MCF 10A (cell line): ENCODE data around the gene USP40. TPM values are rescaled to one million over a fixed set of nuclear protein-coding genes. Genes with fewer than 3 reads are reported as not detected.

Experiments
- BruUV-seq: library from RNA; stranded (reverse); fragments of 400-500 nt; replicated peaks from 2 replicates; lab custom pipeline; 2021; lab: Mats Ljungman, UMichigan
- CTCF ChIA-PET: fragments of 300-600 bp; sonication (Branson Sonifier 250); formaldehyde crosslinking; extraction: SDS; loops from one replicate; lab custom pipeline; 2021; ENCODE audit warnings: antibody characterized with exemption, inconsistent platforms; lab: Yijun Ruan, JAX
- POLR2A ChIA-PET: fragments of 300-600, 350-650 bp; sonication (Branson Sonifier 250); formaldehyde crosslinking; extraction: SDS; loops from one replicate; lab custom pipeline; 2020; ENCODE audit warnings: antibody characterized with exemption, inconsistent platforms; lab: Yijun Ruan, JAX
- DNase-seq: peaks from one replicate; pipeline ENCODE4 v3.0.0-alpha.2; 2018; ENCODE audit not compliant: unreplicated experiment
- H3K27ac Mint-ChIP-seq: one replicate; pipeline ENCODE4 v1.8.0; 2022; ENCODE audit warnings: mild to moderate bottlenecking, low read depth, mixed read lengths; ENCODE audit not compliant: unreplicated experiment
- H3K27me3 Mint-ChIP-seq: one replicate; pipeline ENCODE4 v1.8.0; 2022; ENCODE audit warnings: mixed read lengths; ENCODE audit not compliant: insufficient read depth, unreplicated experiment
- H3K36me3 Mint-ChIP-seq: one replicate; pipeline ENCODE4 v1.8.0; 2022; ENCODE audit warnings: mild to moderate bottlenecking, moderate library complexity, mixed read lengths; ENCODE audit not compliant: insufficient read depth, unreplicated experiment
- H3K4me1 Mint-ChIP-seq: one replicate; pipeline ENCODE4 v1.8.0; 2022; ENCODE audit warnings: mixed read lengths; ENCODE audit not compliant: insufficient read depth, unreplicated experiment
- H3K4me3 Mint-ChIP-seq: one replicate; pipeline ENCODE4 v1.8.0; 2022; ENCODE audit warnings: mild to moderate bottlenecking, moderate library complexity, mixed read lengths; ENCODE audit not compliant: unreplicated experiment
- H3K9me3 Mint-ChIP-seq: one replicate; pipeline ENCODE4 v1.8.0; 2022; ENCODE audit warnings: mixed read lengths; ENCODE audit not compliant: unreplicated experiment
- intact Hi-C: fragments of 100-400 bp; cut with micrococcal nuclease; formaldehyde crosslinking; loops from 2 replicates; pipeline ENCODE4 v1.14.1; 2022
- total RNA-seq: library from RNA; stranded (reverse); gene quantifications from 2 replicates; pipeline ENCODE4 v1.2.3, GENCODE V29; 2022
- TF ChIP-seq, protein P1 (sequence below): fragments of 200-600 bp; IDR thresholded peaks from one replicate; pipeline ENCODE4 v1.8.0; 2022; ENCODE audit warnings: antibody characterized with exemption, mild to moderate bottlenecking; ENCODE audit not compliant: unreplicated experiment

USP40 gene
- total RNA-seq, 1 experiment from 2014 or later, result 56.3 TPM

DNA sequence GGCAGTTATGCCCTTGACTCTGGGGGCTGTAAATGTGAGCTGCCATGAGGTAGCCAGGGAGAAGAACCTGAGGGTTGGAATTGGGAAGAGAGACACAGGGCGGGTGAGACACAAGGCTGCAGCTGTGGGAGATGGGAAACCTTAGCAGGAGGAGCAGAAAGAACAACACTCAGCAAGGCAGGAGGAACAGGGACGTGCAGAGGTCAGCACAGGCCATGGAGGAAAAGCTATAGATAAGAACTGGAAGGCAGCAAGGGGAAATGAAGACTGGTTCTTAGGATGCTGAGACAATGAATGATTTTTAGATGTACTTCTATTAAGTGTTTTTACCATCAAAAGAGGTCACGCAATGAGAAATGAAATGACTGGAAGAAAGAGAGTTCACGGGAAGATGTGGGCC lies 80.2 kb downstream of the USP40 start:
- Mint-ChIP-seq H3K9me3 (no peaks in the 10 kb centered on the region), H3K4me3 (peak overlapping the region; percentile 36), H3K27ac (peak overlapping the region; percentile 84), H3K4me1 (peaks cover 39% of the 10 kb centered on the region), H3K36me3 (peaks cover 63% of the 10 kb centered on the region), H3K27me3 (no peaks in the 10 kb centered on the region)
- intact Hi-C loops, result loop anchor here (2.0 to 5.0 kb wide), 2 partner anchors 226 to 346 kb away; partner anchors contain the start of gene UGT1A5
- ChIA-PET POLR2A (interaction anchor here (0.6 to 1.0 kb wide), 2 partner anchors 81 to 132 kb away, joined by 3 read pairs; partner anchors contain the start of genes DGKD and USP40), CTCF (no interaction called here)
- TF ChIP-seq, protein P1, sequence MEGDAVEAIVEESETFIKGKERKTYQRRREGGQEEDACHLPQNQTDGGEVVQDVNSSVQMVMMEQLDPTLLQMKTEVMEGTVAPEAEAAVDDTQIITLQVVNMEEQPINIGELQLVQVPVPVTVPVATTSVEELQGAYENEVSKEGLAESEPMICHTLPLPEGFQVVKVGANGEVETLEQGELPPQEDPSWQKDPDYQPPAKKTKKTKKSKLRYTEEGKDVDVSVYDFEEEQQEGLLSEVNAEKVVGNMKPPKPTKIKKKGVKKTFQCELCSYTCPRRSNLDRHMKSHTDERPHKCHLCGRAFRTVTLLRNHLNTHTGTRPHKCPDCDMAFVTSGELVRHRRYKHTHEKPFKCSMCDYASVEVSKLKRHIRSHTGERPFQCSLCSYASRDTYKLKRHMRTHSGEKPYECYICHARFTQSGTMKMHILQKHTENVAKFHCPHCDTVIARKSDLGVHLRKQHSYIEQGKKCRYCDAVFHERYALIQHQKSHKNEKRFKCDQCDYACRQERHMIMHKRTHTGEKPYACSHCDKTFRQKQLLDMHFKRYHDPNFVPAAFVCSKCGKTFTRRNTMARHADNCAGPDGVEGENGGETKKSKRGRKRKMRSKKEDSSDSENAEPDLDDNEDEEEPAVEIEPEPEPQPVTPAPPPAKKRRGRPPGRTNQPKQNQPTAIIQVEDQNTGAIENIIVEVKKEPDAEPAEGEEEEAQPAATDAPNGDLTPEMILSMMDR, result no peak
- BruUV-seq, result no TSS peak
- DNase-seq, result no peak

DNA sequence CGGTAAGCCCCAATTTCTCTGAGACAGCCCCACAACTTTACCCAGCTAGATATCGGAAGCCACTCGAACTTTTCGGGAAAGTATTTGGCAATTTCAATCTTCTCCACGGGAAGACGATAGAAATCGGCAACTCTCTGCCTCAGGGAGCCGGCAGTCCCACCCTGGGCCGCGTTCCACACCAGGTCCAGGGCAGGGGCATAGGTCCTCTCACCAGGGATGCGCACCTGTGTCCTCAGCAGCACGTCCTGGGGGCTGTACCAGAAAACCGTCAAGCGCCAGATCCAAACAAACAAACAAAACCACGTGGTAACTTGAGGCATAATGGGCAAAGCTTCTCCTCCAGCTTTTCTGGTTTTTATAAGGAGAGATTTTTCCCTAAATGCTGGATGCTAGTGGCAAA lies 80.9 kb downstream of the USP40 start:
- peaks cover 69% of the 10 kb centered on the region for H3K36me3 Mint-ChIP-seq
- intact Hi-C loops, result loop anchor here (2.0 to 5.0 kb wide), 2 partner anchors 227 to 347 kb away; partner anchors contain the start of gene UGT1A5
- peaks cover 36% of the 10 kb centered on the region for H3K4me1 Mint-ChIP-seq
- H3K4me3 Mint-ChIP-seq, result no peak overlapping the region
- DNase-seq, result no peak
- no peak overlapping the region for H3K27ac Mint-ChIP-seq
- H3K9me3 Mint-ChIP-seq, result no peaks in the 10 kb centered on the region
- H3K27me3 Mint-ChIP-seq, result no peaks in the 10 kb centered on the region
- TF ChIP-seq, protein P1, result no peak
- ChIA-PET CTCF (no interaction called here), POLR2A (no interaction called here)
- no TSS peak for BruUV-seq

DNA sequence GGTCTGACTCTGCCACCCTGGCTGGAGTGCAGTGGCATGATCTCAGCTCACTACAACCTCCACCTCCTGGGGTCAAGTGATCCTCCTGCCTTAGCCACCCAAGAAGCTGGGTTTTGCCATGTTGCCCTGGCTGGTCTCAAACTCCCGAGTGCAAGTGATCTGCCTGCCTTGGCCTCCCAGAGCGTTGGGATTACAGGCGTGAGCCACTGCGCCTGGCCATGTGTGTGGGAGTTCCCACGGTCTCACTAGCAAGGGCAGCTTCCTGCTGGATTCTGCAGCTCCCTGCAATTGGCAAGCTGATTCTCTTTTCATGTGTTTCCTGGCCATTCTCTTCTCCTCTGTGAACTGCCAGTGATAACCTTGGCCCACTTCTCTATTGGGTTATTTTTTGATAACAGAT lies 84.0 kb downstream of the USP40 start:
- intact Hi-C loops, result no loop called here
- Mint-ChIP-seq H3K36me3 (peaks cover 82% of the 10 kb centered on the region), H3K4me3 (no peak overlapping the region), H3K4me1 (peaks cover 20% of the 10 kb centered on the region), H3K27ac (no peak overlapping the region), H3K9me3 (no peaks in the 10 kb centered on the region), H3K27me3 (no peaks in the 10 kb centered on the region)
- DNase-seq, result no peak
- no TSS peak for BruUV-seq
- ChIA-PET POLR2A (no interaction called here), CTCF (interaction anchor here (0.6 kb wide), 1 partner anchor 24 kb away, joined by 3 read pairs; no protein-coding TSS in a partner anchor)
- TF ChIP-seq, protein P1, result no peak

DNA sequence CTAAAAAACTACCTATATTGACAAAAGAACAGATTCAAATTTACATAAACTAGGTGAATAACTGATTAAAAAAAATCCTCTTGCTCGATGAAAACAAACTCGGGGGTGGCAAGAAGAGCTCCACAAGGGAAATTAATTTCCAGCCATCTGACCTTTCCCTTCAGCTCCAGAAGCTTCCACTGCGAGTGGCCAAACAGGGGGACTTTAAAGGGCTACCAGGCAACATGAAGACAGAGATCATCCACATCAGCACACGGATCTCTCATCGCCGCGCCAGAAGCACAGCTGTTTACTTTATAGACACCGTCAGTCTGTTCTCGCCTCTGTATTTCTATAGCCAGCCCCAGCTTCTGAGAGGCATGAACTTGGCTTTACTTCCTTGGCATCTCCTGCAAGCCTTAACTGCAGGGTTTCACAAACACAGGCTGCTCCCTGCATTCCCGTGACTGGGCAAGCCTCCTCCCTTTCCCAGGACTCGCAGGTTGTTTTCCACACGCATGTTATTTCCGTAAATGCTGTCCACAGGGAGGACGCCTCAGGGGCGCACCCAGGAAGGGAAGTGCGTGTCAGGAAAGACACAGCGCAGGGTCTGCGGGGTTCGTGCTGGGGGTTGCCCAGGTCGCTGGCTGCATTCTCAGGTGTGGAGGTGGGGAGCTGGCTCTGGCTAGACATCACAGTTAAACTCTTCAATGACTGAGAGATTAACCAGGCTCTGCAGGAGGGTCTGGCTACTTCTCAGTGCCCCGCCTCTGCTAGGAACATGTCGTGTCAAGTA lies 85.0 kb downstream of the USP40 start:
- ChIA-PET CTCF (no interaction called here), POLR2A (no interaction called here)
- Mint-ChIP-seq H3K4me1 (peaks cover 14% of the 10 kb centered on the region), H3K9me3 (no peaks in the 10 kb centered on the region), H3K27ac (no peak overlapping the region), H3K27me3 (no peaks in the 10 kb centered on the region), H3K36me3 (peaks cover 88% of the 10 kb centered on the region), H3K4me3 (no peak overlapping the region)
- TF ChIP-seq, protein P1, result no peak
- no peak for DNase-seq
- no TSS peak for BruUV-seq
- intact Hi-C loops, result no loop called here
